ENCODE measurements around the gene ST13.
"Not testable (repeated sequence)": the region's sequence is repeated elsewhere in the genome, so short reads cannot be mapped to it uniquely, and the experiment has no call there.

DNA sequence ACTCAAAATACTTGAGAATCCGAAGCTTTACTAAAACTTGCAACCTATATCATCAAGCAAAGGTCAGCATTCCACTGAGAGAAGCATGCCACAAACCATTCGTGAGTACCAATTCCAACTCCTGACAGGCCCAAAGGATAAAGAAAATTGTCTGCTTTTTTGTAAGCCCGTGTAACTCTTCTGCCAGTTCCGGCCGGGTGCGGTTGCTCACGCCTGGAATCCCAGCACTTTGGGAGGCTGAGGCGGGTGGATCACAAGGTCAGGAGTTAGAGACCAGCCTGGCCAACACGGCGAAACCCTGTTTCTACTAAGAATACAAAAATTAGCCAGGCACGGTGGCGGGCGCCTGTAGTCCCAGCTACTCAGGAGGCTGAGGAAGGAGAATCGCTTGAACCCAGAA lies 74.7 kb downstream of the ST13 start:
- not testable (repeated sequence) for TF ChIP-seq EZH2phosphoT487 (IDR thresholded peaks at IDR 0.05; ENCODE audit: low read depth)
- TF ChIP-seq, protein P1, sequence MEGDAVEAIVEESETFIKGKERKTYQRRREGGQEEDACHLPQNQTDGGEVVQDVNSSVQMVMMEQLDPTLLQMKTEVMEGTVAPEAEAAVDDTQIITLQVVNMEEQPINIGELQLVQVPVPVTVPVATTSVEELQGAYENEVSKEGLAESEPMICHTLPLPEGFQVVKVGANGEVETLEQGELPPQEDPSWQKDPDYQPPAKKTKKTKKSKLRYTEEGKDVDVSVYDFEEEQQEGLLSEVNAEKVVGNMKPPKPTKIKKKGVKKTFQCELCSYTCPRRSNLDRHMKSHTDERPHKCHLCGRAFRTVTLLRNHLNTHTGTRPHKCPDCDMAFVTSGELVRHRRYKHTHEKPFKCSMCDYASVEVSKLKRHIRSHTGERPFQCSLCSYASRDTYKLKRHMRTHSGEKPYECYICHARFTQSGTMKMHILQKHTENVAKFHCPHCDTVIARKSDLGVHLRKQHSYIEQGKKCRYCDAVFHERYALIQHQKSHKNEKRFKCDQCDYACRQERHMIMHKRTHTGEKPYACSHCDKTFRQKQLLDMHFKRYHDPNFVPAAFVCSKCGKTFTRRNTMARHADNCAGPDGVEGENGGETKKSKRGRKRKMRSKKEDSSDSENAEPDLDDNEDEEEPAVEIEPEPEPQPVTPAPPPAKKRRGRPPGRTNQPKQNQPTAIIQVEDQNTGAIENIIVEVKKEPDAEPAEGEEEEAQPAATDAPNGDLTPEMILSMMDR (IDR thresholded peaks at IDR 0.05; ENCODE audit: low read depth, low read length): not testable (repeated sequence)
